SK-N-MC (cell line): ENCODE measurements around the gene SLC18A3.

Experiments used
- EZH2 ChIP-seq: fragments of 200-600 bp; sonication (generic); IDR thresholded peaks from one replicate; pipeline ENCODE4 v1.6.1; 2017; ENCODE audit warnings: antibody characterized with exemption
- FOXP2 ChIP-seq: optimal IDR thresholded peaks from 2 replicates; pipeline ENCODE3; 2011; ENCODE audit warnings: mild to moderate bottlenecking, moderate library complexity; ENCODE audit not compliant: insufficient read depth; ENCODE audit errors: extremely low read length, control extremely low read depth
- POLR2AphosphoS5 ChIP-seq: IDR thresholded peaks from 2 replicates; pipeline ENCODE4 v1.6.1; 2012; ENCODE audit warnings: mild to moderate bottlenecking, low read depth, low read length, borderline replicate concordance

DNA sequence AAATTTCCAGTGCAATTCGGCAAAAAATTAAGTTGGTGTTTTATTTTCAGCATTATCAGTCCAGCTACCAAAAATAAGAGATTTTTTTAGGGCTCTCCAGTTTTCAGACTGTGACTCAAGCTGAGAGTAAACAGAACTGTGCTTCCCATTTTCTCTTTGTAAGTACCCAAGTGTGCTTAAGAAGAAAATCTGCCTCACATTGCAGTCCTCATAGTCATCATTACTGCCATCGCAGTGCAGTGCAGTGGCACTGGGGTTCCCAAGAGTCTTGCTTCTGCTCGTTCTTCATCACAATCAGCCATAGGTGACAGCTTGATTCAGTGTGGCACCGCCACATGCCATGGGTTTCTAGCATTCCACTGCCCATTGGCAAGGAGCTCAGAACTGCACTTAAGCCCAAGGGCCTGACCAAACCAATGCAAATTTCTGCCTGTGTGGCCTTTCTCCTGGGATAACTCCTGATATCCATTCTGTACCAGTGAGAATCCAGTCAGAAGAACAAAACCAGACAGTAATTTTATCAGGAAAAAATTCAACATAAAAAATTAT, 45.6 kb upstream of the SLC18A3 start:
- no peak for TF ChIP-seq POLR2AphosphoS5
- TF ChIP-seq EZH2, result no peak
- TF ChIP-seq FOXP2, result no peak
